ENCODE data around the gene ALDH1A3.

The ALDH1A3 gene

GRCh38 chr15:100937171-100937570 lies 57.5 kb downstream of the ALDH1A3 start:
- no peak overlapping the region for H3K4me3 ChIP-seq (ENCODE audit: control insufficient read depth, low read depth, low read length)
- TF ChIP-seq CTCF (conservative IDR thresholded peaks at IDR 0.05; ENCODE audit: control insufficient read depth, insufficient read depth, low read depth, low read length): no peak
- no peak for DNase-seq (ENCODE audit: low read depth)

DNA sequence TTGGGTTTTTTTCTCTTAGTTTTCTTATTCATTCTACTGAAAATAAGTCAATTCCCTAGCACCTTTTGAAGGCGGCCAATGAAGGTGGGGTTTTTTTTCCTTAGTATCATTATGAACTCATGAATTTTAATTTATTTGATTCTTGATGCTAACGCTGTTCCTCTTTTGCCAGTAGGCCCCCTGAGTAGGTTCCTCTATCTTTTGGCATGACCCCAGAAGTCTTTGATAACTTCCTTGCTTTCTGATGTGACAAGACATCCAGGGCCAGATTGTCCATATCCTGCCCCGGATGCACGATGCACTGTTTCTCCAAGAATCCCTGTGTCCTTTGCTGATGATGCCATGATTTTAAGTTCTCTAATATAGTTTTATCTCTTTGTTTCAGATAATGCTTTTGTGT lies 60.2 kb downstream of the ALDH1A3 start:
- TF ChIP-seq CTCF (conservative IDR thresholded peaks at IDR 0.05; ENCODE audit: control insufficient read depth, insufficient read depth, low read depth, low read length): no peak
- H3K4me3 ChIP-seq (ENCODE audit: control insufficient read depth, low read depth, low read length): no peak overlapping the region
- no peak for DNase-seq (ENCODE audit: low read depth)

DNA sequence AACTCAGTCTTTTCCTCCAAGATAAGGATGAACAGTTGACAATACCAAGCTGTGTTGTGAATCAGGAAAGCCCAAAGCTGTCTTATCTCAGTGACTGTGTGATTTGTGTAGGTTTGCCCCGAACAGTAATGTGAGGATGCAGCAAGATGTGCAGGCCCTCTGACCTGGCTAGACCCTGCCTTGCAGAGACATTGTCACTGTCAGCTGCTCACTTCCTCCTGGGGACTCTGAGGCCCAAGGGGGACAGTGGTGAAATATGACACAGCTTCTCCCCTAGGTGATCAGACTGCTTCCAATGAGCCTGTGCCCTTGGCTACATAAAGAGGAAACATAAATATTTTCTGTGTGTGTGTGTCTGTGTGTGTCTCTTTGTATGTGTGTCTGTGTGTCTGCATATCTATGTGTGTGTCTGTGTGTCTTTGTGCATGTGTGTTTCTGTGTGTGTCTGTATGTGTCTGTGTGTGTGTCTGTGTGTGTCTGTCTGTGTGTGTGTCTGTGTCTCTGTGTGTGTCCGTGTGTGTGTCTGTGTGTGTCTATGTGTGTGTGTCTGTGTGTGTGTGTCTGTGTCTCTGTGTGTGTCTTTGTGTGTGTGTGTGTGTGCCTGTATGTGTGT lies 61.2 kb downstream of the ALDH1A3 start:
- H3K4me3 ChIP-seq (ENCODE audit: control insufficient read depth, low read depth, low read length): no peak overlapping the region
- TF ChIP-seq CTCF (conservative IDR thresholded peaks at IDR 0.05; ENCODE audit: control insufficient read depth, insufficient read depth, low read depth, low read length): no peak
- no peak for DNase-seq (ENCODE audit: low read depth)

DNA sequence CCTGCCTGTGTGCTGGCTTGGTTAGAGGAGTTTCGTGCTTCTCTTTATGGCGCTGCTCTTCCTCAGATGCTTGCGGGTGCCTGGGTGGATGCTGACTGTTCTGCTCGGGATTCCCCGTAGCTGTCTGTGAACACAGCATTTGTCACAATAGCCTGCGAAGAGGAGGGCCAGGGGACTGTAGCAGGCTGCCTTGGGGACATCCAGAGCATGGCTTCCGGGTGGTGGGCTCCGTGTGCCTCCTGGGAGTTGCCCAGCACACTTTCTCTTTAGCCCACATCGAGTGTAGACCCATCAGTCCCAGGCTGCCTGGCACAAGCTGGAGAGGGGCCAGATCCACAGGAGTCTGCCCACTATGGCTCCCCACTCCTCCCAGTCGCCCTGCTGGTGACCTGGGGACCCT lies 61.9 kb downstream of the ALDH1A3 start:
- no peak for DNase-seq (ENCODE audit: low read depth)
- no peak for TF ChIP-seq CTCF (conservative IDR thresholded peaks at IDR 0.05; ENCODE audit: control insufficient read depth, insufficient read depth, low read depth, low read length)
- no peak overlapping the region for H3K4me3 ChIP-seq (ENCODE audit: control insufficient read depth, low read depth, low read length)

GRCh38 chr15:100942656-100943425 lies 63.2 kb downstream of the ALDH1A3 start:
- H3K4me3 ChIP-seq (ENCODE audit: control insufficient read depth, low read depth, low read length): no peak overlapping the region
- peak; percentile 24 for DNase-seq (ENCODE audit: low read depth)
- no peak for TF ChIP-seq CTCF (conservative IDR thresholded peaks at IDR 0.05; ENCODE audit: control insufficient read depth, insufficient read depth, low read depth, low read length)

- TF ChIP-seq CTCF (conservative IDR thresholded peaks at IDR 0.05; ENCODE audit: control insufficient read depth, insufficient read depth, low read depth, low read length): peak; percentile 1
- DNase-seq (ENCODE audit: low read depth): peak; percentile 27
- no peak overlapping the region for H3K4me3 ChIP-seq (ENCODE audit: control insufficient read depth, low read depth, low read length)
Measured at GRCh38 chr15:100944244-100944895, 64.7 kb downstream of the ALDH1A3 start.
